OCI-LY7 (cell line): ENCODE results near the gene FBXL14. TPM values are rescaled to one million over a fixed set of nuclear protein-coding genes. Genes with fewer than 3 reads are reported as not detected.

Experiments
- BruUV-seq: library from RNA; stranded (reverse); fragments of 400-500 nt; replicated peaks from 2 replicates; lab custom pipeline; 2021; lab: Mats Ljungman, UMichigan
- CTCF ChIA-PET: fragments of 300-600 bp; sonication (Branson Sonifier 250); formaldehyde crosslinking; loops from one replicate; lab custom pipeline; 2022; ENCODE audit warnings: antibody characterized with exemption; ENCODE audit not compliant: unreplicated experiment; lab: Charles Lee
- POLR2A ChIA-PET: fragments of 300-600 bp; sonication (Branson Sonifier 250); formaldehyde crosslinking; loops from one replicate; lab custom pipeline; 2022; ENCODE audit warnings: antibody characterized with exemption; lab: Charles Lee
- DNase-seq: peaks from one replicate; pipeline ENCODE4 v3.0.0-alpha.2; 2015; ENCODE audit warnings: low spot score
- H2AFZ ChIP-seq: fragments of 200-600 bp; sonication (generic), shearing (Covaris generic); 2 replicates; pipeline ENCODE4 v1.6.1; 2014; ENCODE audit warnings: mild to moderate bottlenecking, antibody characterized with exemption, low read length, moderate library complexity
- H3K27ac ChIP-seq: fragments of 200-600 bp; sonication (generic); 2 replicates; pipeline ENCODE4 v1.5.1; 2014; ENCODE audit warnings: mixed run types, low read depth, mild to moderate bottlenecking, moderate library complexity, low read length, inconsistent platforms; ENCODE audit not compliant: poor library complexity, severe bottlenecking
- H3K36me3 ChIP-seq: fragments of 200-600 bp; sonication (generic); 2 replicates; pipeline ENCODE4 v1.6.1; 2014; ENCODE audit warnings: mild to moderate bottlenecking, antibody characterized with exemption, low read length, moderate library complexity, mixed read lengths; ENCODE audit not compliant: insufficient read depth
- H3K4me1 ChIP-seq: fragments of 200-600 bp; sonication (generic); 2 replicates; pipeline ENCODE4 v1.5.1; 2014; ENCODE audit warnings: mild to moderate bottlenecking, low read length; ENCODE audit not compliant: insufficient read depth, poor library complexity, severe bottlenecking
- H3K4me2 ChIP-seq: fragments of 200-600 bp; sonication (generic); 2 replicates; pipeline ENCODE4 v1.6.1; 2014; ENCODE audit warnings: mild to moderate bottlenecking, low read length
- H3K4me3 ChIP-seq: fragments of 200-600 bp; sonication (generic); 2 replicates; pipeline ENCODE4 v1.5.1; 2014; ENCODE audit warnings: mild to moderate bottlenecking, low read depth, low read length; ENCODE audit not compliant: poor library complexity, severe bottlenecking
- H3K79me2 ChIP-seq: fragments of 200-600 bp; sonication (generic); 2 replicates; pipeline ENCODE4 v1.6.1; 2016; ENCODE audit warnings: low read depth, mild to moderate bottlenecking, low read length, moderate library complexity, mixed read lengths; ENCODE audit not compliant: insufficient read depth
- H3K9me2 ChIP-seq: fragments of 200-600 bp; sonication (generic); 2 replicates; pipeline ENCODE4 v1.6.1; 2016; ENCODE audit warnings: mild to moderate bottlenecking, low read length, mixed read lengths; ENCODE audit not compliant: insufficient read depth
- H3K9me3 ChIP-seq: fragments of 200-600 bp; sonication (generic); 2 replicates; pipeline ENCODE4 v1.6.1; 2014; ENCODE audit warnings: mild to moderate bottlenecking, mixed run types, low read length, mixed read lengths
- H4K20me1 ChIP-seq: fragments of 200-600 bp; sonication (generic); 2 replicates; pipeline ENCODE4 v1.6.1; 2014; ENCODE audit warnings: mild to moderate bottlenecking, antibody characterized with exemption, low read length, moderate library complexity, mixed read lengths; ENCODE audit not compliant: insufficient read depth
- EZH2phosphoT487 ChIP-seq: fragments of 200-600 bp; sonication (generic); IDR thresholded peaks from 2 replicates; pipeline ENCODE4 v1.6.1; 2018; ENCODE audit warnings: low read depth, borderline replicate concordance, mild to moderate bottlenecking, mixed run types, antibody characterized with exemption, low read length, moderate library complexity, mixed read lengths
- intact Hi-C: fragments of 100-400 bp; cut with micrococcal nuclease; formaldehyde crosslinking; loops from one replicate; pipeline ENCODE4 v1.10.0; 2022; ENCODE audit not compliant: unreplicated experiment
- total RNA-seq, 2 experiments: library from RNA; depleted of rRNA in 1 of 2; stranded (reverse); fragments of >200 nt in 1 of 2; shearing (Covaris generic) in 1 of 2; gene quantifications; 2 replicates each; pipeline ENCODE4 v1.2.3, GENCODE V29; 2014 to 2022
- TF ChIP-seq, protein P1 (sequence below): fragments of 200-600 bp; sonication (generic); conservative IDR thresholded peaks from 2 replicates; pipeline ENCODE4 v1.5.1; 2014; ENCODE audit warnings: mild to moderate bottlenecking, antibody characterized with exemption, low read length, moderate library complexity, mixed read lengths

The FBXL14 gene
- total RNA-seq, 2 experiments from 2014 or later: 33.4 to 45.5 TPM

GRCh38 chr12:1634590-1635191 is 40.3 kb upstream of the FBXL14 start:
- TF ChIP-seq EZH2phosphoT487: no peak
- TF ChIP-seq, protein P1, sequence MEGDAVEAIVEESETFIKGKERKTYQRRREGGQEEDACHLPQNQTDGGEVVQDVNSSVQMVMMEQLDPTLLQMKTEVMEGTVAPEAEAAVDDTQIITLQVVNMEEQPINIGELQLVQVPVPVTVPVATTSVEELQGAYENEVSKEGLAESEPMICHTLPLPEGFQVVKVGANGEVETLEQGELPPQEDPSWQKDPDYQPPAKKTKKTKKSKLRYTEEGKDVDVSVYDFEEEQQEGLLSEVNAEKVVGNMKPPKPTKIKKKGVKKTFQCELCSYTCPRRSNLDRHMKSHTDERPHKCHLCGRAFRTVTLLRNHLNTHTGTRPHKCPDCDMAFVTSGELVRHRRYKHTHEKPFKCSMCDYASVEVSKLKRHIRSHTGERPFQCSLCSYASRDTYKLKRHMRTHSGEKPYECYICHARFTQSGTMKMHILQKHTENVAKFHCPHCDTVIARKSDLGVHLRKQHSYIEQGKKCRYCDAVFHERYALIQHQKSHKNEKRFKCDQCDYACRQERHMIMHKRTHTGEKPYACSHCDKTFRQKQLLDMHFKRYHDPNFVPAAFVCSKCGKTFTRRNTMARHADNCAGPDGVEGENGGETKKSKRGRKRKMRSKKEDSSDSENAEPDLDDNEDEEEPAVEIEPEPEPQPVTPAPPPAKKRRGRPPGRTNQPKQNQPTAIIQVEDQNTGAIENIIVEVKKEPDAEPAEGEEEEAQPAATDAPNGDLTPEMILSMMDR: peak; percentile 92
- ChIA-PET POLR2A (no interaction called here), CTCF (interaction anchor here (0.7 to 1.7 kb wide), 3 partner anchors 14 to 517 kb away, joined by 3 to 10 read pairs (median 8); no protein-coding TSS in a partner anchor)
- intact Hi-C loops: loop anchor here (1.0 to 5.0 kb wide), 3 partner anchors 18 to 308 kb away; no protein-coding TSS in a partner anchor
- no TSS peak for BruUV-seq
- Histone ChIP-seq H3K27ac (no peak overlapping the region), H3K79me2 (no peaks in the 10 kb centered on the region), H3K4me1 (peaks cover 7% of the 10 kb centered on the region), H2AFZ (no peak overlapping the region), H3K9me3 (no peaks in the 10 kb centered on the region), H3K9me2 (no peaks in the 10 kb centered on the region), H3K36me3 (no peaks in the 10 kb centered on the region), H3K4me3 (no peak overlapping the region), H4K20me1 (no peaks in the 10 kb centered on the region), H3K4me2 (no peak overlapping the region)
- DNase-seq: peak; percentile 64

GRCh38 chr12:1634149-1634548 is 39.8 kb upstream of the FBXL14 start:
- H3K4me2 ChIP-seq: no peak overlapping the region
- BruUV-seq: no TSS peak
- intact Hi-C loops: loop anchor here (1.0 to 5.0 kb wide), 3 partner anchors 19 to 308 kb away; no protein-coding TSS in a partner anchor
- H3K27ac ChIP-seq: no peak overlapping the region
- POLR2A ChIA-PET: no interaction called here
- H3K9me2 ChIP-seq: no peaks in the 10 kb centered on the region
- no peak overlapping the region for H3K4me3 ChIP-seq
- H4K20me1 ChIP-seq: no peaks in the 10 kb centered on the region
- no peak for TF ChIP-seq EZH2phosphoT487
- TF ChIP-seq, protein P1: no peak
- H2AFZ ChIP-seq: no peak overlapping the region
- H3K79me2 ChIP-seq: no peaks in the 10 kb centered on the region
- CTCF ChIA-PET: interaction anchor here (1.7 kb wide), 1 partner anchor 157 kb away, joined by 10 read pairs; no protein-coding TSS in a partner anchor
- peaks cover 13% of the 10 kb centered on the region for H3K4me1 ChIP-seq
- H3K36me3 ChIP-seq: no peaks in the 10 kb centered on the region
- H3K9me3 ChIP-seq: no peaks in the 10 kb centered on the region
- DNase-seq: no peak

DNA sequence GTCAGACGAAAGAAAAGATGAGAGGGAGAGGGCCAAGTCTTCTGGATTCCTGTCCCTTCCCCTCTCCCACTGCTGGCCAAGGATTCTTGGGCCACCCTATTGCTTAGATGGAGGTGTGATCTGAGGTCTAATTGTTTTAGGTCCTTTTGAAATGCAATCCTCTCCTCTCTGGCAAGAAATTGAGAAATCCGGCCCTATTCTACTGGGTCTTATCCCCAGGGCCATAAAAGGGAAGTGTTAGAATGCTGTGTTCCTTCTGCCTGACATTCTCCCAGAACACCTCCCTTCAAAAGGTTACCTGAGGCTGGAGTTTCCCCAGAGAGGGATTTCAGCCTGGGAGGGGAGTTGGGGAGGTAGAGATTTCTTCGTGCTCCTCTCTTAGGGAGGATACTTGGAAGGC is 39.1 kb upstream of the FBXL14 start:
- Histone ChIP-seq H3K36me3 (no peaks in the 10 kb centered on the region), H4K20me1 (no peaks in the 10 kb centered on the region), H2AFZ (no peak overlapping the region), H3K9me3 (no peaks in the 10 kb centered on the region), H3K79me2 (no peaks in the 10 kb centered on the region), H3K27ac (no peak overlapping the region), H3K4me2 (no peak overlapping the region), H3K4me3 (no peak overlapping the region), H3K9me2 (no peaks in the 10 kb centered on the region), H3K4me1 (peaks cover 15% of the 10 kb centered on the region)
- DNase-seq: no peak
- intact Hi-C loops: loop anchor here (5.0 kb wide), 1 partner anchor 309 kb away; no protein-coding TSS in a partner anchor
- POLR2A ChIA-PET: no interaction called here
- TF ChIP-seq, protein P1: no peak
- TF ChIP-seq EZH2phosphoT487: no peak
- BruUV-seq: no TSS peak
- CTCF ChIA-PET: no interaction called here
